Bronchial smooth muscle cell (primary cell): ENCODE measurements around the gene DDX55. TPM values are rescaled to one million over a fixed set of nuclear protein-coding genes. Genes with fewer than 3 reads are reported as not detected.

Experiments
- total RNA-seq: library from RNA; depleted of rRNA; stranded (reverse); fragments of >200 nt; gene quantifications from 2 replicates; pipeline ENCODE4 v1.2.1, GENCODE V29; 2014

The DDX55 gene
- 12.6 and 13.4 TPM in 2 replicates for total RNA-seq

DNA sequence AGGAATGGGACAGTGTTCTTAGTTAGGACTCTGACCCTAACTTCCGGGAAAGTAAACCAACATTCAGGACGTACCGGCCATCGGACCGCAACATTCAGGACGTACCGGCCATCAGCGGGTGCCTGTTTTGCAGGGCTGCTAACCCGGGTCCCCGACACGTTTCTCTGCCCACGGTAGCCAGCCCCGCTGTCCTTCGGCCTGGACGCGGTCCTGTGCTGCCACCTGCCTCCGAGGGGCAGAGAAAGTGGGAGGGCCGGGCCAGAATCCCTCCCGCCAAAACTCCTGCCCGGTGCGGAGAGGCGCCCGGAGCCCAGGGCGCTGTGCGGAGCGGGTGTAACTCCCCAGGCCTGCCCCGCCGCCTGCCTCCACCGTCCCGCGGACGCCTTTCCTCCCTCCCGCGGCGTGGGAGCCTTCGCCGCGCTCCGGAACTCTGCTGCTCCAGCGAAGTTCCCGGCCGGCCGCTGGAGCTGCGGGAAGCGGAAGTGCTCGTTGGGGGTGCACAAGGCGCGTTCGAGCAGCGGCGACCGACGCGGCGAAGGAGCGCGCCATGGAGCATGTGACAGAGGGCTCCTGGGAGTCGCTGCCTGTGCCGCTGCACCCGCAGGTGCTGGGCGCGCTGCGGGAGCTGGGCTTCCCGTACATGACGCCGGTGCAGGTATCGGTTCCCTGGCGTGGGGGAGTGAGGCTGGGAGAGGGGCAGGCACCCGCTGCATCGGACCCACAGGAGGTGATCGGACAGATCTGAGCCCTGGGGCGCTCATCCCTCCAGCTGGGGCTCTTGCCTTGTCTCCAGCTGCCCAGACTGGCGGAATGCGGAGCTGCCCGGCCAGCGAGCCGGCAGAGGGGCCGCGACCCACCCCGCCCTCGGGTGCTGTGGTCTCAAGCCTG, at the start of gene DDX55:
Gene DDX55 (plus strand): TSS at position 498 of the 888 bp plus-strand sequence. CDS start 50 bp downstream, at position 548.

GRCh38 chr12:123633379-123634141, 31.7 kb downstream of the DDX55 start, which contains the start of the genes EIF2B1 and GTF2H3:
EIF2B1 (minus strand) TSS chr12:123633686; CDS start chr12:123633557, 129 bp downstream.
GTF2H3 (plus strand) TSS chr12:123633829; CDS start chr12:123633860, 31 bp downstream.

Other genes starting within 250 kb of the DDX55 start
- gene SBNO1, start 237.3 kb upstream of the DDX55 start, total RNA-seq = 15.9 and 17.4 TPM in 2 replicates
- 29.6 and 37.9 TPM in 2 replicates for gene KMT5A, start 218.0 kb upstream of the DDX55 start, total RNA-seq
- 5.8 TPM in 2 replicates for gene RILPL2, start 165.4 kb upstream of the DDX55 start, total RNA-seq
- gene SNRNP35, start 144.0 kb upstream of the DDX55 start, total RNA-seq = 10.9 and 20.6 TPM in 2 replicates
- gene RILPL1, start 68.4 kb upstream of the DDX55 start, total RNA-seq = 7.6 and 7.9 TPM in 2 replicates
- 232 and 375 TPM in 2 replicates for gene TMED2, start 17.5 kb upstream of the DDX55 start, total RNA-seq
- gene EIF2B1, start 31.6 kb downstream of the DDX55 start, total RNA-seq = 27.3 and 38.4 TPM in 2 replicates
- gene GTF2H3, start 31.7 kb downstream of the DDX55 start, total RNA-seq = 20.6 and 21.3 TPM in 2 replicates
- 7.3 and 11.0 TPM in 2 replicates for gene TCTN2, start 69.0 kb downstream of the DDX55 start, total RNA-seq
- gene ATP6V0A2, start 110.3 kb downstream of the DDX55 start, total RNA-seq = 10.0 and 12.1 TPM in 2 replicates
- 0.09 and 0.32 TPM in 2 replicates for gene DNAH10, start 160.2 kb downstream of the DDX55 start, total RNA-seq